Stimulated activated CD4-positive, alpha-beta T cell treated with anti-CD3 and anti-CD28 coated beads, Interleukin-1b, Interleukin-23, amount 100 ng/mL, for 24 hours (primary cell): ENCODE results near the gene GALK1.
A peak's percentile ranks its signal among the peaks of the same experiment; 100 is the strongest.

ENCODE experiments used
- DNase-seq, 4 experiments: peaks; one replicate each; pipeline ENCODE4 v3.0.0-alpha.2; 2020; ENCODE audit warnings: low read depth in 4 of 4, low spot score in 1 of 4

The GALK1 gene

DNA sequence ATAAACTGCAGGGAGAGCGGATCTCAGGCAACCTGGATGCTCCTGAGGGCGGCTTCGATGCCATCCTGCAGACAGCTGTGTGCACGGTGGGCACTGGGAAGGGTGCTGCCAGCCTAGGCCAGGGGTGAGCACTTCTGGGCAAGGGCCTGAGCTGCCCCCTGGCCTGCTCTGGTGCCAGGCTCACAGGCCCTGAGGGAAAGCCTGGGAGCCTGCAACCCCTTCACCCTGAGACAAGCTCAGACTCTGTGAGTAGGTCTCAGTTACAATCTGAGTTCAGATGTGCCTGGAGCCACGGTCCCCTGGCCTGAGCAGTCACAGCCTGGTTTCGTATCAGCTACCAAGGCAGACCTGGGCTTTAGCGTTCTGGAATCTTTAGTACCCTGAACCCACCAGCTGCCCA is 35.6 kb downstream of the GALK1 start:
- DNase-seq = no peak

DNA sequence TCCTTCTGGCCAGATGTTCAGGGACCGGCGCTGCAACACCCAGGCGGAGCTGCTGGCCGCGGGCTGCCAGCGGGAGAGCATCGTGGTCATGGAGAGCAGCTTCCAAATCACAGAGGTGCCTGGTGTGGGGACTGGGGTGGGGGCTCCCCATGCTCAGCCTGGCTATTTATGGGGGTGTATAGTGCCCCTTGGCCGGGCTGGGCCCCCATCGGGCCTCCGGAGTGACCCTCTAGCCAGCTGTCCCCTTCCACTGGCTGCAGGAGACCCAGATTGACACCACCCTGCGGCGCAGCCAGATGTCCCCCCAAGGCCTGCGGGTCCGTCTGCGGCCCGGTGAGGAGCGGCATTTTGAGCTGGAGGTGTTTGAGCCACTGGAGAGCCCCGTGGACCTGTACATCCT is 37.6 kb downstream of the GALK1 start:
- DNase-seq = no peak

DNA sequence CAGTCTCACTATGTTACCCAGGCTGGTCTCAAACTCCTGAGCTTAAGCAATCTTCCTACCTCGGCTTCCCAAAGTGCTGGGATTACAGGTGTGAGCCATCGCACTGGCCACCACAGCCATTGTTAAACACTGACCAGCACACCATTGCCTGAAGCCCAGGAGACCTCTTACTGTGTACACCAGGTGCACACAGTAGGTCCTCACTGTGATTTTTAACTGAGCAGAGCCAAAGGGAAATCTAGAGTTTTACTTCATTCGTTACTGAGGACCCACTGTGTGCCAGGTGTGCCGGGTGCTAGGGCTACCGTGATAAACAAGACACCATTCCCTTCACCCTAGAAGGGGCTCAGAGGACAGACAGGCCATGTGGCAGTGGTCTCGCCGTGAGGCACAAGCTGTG is 39.5 kb downstream of the GALK1 start:
- no peak for DNase-seq

DNA sequence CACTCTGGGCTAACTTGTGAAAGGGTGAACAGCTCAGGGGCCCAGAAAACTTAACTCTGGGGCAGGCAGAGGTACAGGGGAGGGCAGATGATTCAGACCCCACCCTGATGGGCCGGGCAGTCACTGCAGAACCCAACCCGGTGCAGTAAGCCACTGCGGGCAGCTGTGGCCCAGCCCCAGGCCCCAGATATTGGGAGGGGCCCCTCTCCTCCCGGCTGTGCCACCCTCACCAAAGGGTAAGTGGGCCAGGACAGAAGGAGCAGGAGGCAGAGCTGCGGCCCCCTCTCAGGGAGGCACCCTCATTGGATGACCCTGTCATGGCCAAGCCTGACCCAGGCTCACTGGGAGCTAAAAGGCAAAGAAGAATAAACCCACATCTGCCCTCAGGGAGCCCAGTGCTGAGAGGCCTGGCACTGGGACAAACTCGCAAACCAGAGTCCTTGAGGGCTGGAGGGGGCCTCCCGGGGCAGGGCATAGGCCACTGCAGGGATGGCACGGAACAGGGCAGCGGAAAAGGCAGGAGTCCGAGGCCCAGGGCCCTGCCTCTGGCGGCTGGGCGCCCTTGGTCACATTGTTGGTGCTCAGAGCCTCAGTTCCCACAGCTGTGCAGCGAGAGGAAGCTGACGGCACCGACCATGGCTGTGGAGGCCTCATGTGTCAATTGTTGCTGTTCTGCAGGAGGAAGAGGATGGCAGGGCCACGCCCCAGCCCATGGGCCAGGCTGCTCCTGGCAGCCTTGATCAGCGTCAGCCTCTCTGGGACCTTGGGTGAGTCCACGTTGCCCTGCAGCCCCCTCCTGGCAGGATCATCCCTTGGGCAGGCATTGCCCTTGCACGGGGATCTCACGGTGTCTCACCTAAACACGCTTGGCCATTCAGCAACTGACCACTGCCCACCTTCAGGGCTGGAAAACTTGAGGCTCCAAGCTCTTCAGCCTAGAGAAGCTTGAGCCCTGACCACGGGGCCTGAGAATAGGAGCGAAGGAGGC is 40.7 kb downstream of the GALK1 start:
- DNase-seq = no peak

DNA sequence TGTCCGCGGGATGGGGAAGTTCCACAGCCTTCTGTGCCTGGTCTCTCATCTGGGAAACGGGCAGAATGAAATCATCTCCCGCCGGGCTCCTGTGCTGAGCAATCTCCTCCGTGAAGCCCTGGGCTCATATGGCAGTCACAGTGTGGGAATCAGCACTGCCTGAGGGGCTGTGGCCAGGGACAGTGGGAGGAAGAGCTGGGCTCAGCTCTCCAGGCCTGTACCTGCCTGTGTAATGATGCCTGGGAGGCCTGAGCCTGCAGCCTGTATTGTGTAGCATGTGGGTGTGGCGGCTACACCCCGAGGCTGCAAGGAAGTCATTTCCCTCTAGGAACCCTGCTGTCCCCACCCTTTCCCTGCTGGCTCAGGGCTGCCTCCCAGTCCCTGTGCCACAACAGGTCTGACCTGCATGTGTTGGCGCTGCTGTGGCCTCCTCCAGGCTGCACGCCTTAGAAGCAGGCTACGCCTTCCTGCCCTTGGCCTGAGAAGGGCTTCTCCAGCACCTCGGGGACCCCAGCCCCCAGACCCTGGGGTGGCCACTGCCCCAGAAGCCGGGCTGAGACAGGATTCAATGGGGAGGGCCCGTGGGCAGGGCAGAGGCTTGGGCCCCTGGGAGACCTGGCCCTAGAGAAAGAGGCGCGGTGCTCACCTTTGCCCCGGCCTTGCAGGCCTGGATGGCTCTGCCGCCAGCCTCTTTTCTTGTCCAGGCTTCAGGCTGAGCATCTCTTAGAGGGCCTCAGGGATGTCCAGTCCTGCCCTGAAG is 41.6 kb downstream of the GALK1 start:
- no peak for DNase-seq

DNA sequence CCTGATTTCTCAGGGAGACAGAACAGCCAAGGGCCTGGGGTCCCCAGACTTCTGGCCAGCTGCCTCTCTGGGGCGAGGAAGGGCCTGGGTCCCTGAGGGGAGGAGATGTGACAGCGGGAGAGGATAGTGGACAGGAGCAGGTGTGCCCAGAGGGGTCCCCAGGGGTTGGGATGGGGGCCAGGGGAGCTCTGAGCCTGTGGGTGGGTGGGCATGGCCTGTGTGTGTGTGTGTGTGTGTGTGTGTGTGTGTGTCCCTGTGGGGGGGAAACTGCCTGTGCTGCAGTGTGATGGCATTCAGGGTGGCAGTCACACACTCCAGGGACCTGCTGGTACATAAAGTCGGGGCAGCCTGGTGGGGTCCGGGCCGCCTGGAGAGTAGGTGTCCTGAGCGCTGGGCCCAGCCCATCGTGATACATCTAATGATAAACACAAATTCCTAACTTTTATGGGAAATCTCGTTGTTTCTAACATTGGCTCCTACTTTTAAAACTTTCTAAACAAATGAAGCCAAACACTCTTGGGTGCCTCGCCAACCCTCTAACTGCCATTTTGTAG is 42.4 kb downstream of the GALK1 start:
- DNase-seq = no peak

DNA sequence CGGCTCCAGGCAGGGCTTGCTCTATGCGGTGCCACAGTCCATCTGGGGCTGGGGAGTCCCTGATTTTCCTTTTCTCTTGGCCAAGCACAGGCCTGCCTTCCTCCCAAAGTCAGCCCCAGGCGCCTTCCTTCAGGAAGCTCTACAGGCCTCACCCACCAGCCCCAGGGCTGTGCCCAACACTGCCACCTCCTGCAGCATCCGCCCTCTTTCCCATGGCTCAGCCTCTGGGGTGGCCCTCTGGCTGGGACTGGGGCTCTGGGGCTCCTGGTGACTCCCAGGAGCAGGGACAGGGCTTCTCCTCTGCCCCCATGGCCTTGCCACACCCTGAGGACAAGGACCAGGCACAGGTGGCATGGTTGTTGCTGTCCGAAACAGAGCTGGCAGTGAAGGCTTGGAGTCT is 42.9 kb downstream of the GALK1 start:
- no peak for DNase-seq

DNA sequence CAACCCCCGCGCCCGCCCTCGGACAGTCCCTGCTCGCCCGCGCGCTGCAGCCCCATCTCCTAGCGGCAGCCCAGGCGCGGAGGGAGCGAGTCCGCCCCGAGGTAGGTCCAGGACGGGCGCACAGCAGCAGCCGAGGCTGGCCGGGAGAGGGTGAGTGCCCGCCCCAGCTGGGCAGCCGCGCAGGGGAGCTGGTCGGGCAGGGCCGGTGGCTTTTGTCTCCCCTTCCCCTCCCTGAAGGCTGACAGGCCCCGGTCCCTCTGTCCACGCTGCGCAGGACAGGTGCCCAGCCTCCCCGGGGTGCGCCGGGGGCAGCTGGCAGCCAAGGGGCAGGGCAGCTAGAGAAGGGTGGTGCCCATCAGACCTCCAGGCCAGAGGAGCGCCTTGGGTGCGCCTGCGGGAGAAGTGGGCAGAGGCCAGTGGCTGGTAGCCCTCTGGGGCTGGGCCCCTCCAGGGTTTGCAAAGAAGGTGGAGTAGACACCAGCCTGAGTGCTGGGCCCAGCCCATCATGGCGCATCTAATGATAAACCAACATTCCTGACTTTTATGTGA is 43.5 kb downstream of the GALK1 start:
- DNase-seq = no peak

DNA sequence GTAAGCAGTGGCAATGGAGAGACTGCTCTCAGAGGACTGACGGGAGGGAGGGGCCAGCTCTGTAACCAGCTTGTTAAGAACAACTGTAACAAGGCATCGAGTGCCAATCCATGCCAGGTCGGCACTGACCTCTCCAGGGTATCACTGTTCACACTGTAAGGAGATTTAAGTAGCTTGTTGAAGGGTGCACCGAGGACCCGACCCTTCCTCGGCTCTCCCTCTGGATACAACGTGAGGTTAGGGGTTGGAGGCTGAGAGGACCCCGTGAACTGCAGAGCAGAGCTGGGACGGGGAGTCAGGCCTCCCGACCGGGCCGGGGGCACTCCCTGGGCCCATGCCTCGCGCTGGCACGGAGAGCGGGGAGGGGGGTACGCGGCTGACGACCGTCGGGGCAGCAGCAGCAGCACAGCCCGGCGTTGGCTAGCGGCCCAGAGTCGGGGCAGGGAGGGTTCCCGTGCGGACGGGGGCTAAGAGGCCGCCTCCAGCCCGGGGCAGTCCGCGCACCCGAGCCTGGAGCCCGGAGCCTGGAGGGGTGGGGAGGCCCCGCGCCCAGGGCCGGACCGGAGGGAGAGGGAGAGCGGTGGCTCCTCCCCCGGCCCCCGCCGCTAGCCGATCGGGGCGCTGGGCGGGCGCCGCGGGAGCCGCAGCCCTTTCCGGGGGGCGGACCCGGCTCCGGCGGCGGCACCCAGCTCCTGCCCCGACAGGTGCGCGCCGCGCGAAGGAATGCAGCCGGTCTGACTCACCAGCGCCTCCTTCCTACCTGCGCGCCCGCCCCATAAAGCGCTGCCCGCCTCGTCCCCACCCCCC is 44.1 kb downstream of the GALK1 start, which contains the start of gene ITGB4:
ITGB4 (plus strand) TSS at position 804 of the 807 bp plus-strand sequence. CDS start 3,245 bp downstream, outside the sequence.
- peak in 3 of 4 experiments; percentile 3 to 25 (median 20) for DNase-seq

DNA sequence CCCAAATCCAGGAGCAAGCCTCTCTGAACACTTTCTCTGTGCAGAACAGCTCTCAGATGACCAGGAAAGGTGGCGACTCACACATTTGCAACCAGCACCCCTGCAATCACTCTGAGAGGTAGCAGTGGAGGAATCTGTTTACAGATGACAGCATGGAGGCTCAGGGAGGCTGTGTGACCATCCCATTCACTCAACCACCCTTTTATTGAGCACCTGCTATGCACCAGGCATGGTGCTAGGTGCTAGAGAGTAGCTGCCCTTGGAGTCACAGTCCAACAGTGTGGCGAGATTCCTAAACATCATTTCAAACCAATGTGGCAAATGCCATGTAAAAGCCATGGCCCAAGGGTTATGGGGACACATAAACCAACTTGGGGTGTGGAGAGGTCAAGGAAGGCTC is 45.3 kb downstream of the GALK1 start:
- DNase-seq = no peak

DNA sequence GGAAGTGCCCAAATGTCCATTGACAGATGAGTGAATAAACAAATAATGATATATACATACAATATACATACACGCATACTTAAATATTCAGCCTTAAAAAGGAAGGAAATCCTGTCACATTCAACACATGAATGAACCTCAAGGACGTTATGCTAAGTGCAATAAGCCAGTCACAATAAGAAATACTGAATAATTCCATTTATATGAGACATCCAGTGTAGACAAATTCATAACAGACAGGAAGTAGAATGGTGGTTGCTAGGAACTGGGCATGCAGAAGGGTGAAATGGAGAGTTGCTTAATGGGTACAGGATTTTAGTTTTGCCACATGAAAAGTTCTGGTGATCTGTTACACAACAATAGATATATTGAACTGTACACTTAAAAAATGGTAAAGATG is 52.5 kb downstream of the GALK1 start:
- no peak for DNase-seq
